Epithelial cell of proximal tubule (primary cell): ENCODE results near the gene KIFAP3. TPM values are rescaled to one million over a fixed set of nuclear protein-coding genes. Genes with fewer than 3 reads are reported as not detected.

Source experiments
- DNase-seq: peaks from one replicate; pipeline ENCODE4 v3.0.0-alpha.2; 2011; ENCODE audit warnings: low read depth
- H3K4me3 ChIP-seq: 2 replicates; pipeline ENCODE4 v1.5.1; 2011; ENCODE audit warnings: low read depth, mild to moderate bottlenecking, low read length
- total RNA-seq: library from RNA; depleted of rRNA; stranded (reverse); fragments of >200 nt; gene quantifications from 2 replicates; pipeline ENCODE4 v1.2.3, GENCODE V29; 2015
- TF ChIP-seq, protein P1 (sequence below): conservative IDR thresholded peaks from 2 replicates; pipeline ENCODE4 v1.5.1; 2012; ENCODE audit warnings: low read depth, mild to moderate bottlenecking, low read length

KIFAP3 gene
- total RNA-seq, 1 donor from 2014 or later: 15.7 TPM

DNA sequence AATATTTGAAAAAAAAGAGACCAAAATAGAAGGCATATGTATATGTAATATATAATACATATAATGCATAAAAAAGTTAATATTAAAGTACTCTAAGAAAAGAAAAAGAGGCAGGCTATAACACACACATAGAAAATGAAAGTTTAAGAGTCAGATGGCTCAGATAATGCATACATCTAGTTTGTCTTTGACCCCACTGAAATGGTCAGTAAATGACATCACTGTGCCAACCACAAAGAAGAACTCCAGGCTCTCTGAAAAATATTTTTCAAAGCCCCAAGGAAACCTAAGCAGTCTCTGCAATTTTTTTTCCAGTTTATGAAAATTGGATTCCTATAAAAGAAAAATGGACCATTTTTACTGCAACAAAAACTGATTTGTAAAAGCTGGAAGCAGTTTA is 125.4 kb downstream of the KIFAP3 start:
- no peak for DNase-seq
- H3K4me3 ChIP-seq: no peak overlapping the region
- TF ChIP-seq, protein P1, sequence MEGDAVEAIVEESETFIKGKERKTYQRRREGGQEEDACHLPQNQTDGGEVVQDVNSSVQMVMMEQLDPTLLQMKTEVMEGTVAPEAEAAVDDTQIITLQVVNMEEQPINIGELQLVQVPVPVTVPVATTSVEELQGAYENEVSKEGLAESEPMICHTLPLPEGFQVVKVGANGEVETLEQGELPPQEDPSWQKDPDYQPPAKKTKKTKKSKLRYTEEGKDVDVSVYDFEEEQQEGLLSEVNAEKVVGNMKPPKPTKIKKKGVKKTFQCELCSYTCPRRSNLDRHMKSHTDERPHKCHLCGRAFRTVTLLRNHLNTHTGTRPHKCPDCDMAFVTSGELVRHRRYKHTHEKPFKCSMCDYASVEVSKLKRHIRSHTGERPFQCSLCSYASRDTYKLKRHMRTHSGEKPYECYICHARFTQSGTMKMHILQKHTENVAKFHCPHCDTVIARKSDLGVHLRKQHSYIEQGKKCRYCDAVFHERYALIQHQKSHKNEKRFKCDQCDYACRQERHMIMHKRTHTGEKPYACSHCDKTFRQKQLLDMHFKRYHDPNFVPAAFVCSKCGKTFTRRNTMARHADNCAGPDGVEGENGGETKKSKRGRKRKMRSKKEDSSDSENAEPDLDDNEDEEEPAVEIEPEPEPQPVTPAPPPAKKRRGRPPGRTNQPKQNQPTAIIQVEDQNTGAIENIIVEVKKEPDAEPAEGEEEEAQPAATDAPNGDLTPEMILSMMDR: no peak

DNA sequence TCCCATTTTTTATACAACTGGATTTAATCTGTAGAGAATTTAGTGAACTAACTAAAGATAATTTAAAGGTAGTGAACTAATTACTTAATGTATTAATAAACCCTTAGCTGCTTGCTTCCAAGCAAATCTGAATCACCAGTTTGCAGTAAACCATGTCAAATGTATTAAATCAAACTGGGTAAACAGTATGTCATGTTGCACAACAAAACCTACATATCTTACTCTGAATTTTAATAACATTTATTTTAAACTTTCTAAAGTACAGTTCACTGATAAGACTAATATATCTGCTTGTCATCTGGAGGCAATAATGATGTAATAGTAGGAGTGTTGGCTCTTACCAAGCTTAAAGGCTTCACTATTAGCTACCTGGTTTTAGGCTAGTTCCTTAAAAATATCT is 128.3 kb downstream of the KIFAP3 start:
- DNase-seq: no peak
- no peak overlapping the region for H3K4me3 ChIP-seq
- TF ChIP-seq, protein P1: no peak

DNA sequence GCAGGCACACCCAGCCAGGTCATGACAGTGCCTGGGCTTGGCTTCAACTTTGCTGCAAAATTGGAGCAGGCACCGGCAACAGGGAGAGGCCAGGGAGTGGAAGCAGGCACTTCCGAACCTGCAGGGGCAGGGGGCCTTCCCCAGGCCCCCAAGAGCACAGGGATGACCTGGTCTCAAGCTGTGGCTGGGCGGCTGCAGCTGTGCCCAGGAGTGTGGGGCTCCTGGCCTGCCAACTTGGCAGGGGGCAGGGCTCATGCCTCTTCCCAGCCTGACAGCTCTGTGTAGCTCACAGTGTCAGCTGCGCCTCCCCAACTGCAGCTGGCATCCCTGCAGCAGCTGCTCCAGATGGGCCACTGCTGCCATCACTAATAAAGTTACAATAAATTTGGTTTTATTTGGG is 129.3 kb downstream of the KIFAP3 start:
- no peak for DNase-seq
- TF ChIP-seq, protein P1: no peak
- no peak overlapping the region for H3K4me3 ChIP-seq

DNA sequence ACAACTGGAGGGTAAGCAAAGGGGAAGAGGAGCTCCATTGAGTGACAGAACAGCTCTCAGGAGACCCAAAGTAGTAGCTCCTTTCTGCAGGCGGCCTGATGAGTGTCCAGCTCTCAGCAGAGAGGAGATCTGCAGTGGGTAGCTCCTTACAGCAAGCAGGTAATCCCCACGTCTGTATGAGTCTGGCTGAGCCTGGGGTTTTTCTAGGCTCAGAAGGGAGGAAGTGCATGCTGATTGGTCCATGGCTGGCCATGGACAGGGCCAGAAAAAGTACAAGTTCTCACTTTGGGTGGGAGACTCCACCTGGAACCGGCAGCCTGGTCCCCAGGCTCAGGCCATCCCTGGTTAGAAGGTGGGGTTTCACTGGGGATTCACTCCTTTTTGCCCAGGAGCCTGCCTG is 129.9 kb downstream of the KIFAP3 start:
- TF ChIP-seq, protein P1: no peak
- no peak overlapping the region for H3K4me3 ChIP-seq
- no peak for DNase-seq

DNA sequence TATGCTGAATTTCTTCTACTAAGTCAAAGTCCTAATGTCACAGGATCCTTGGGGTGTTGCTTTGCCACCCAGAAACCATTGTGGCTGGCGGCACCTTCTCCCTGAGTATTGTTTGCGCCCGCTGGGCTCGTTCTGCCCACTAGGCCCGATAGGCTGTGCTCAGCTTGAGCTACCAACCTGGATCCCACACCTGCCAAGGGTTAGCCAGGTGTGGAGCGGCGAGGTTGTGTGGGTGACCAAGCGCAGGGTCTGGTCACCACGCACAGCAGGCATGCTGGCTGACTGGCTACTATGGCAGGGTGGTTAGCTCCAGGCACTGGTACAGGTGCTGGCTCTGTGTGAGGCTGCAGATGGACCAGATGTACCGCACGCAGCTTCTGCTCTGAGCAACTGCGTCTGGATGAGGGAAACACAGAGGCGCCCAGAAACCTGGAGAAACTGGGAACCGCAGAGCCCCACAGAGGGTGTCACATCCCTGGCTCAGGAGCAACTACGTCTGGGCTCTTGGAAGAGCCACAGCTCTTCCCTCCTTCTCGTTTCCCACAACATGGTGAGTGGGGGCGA is 130.4 kb downstream of the KIFAP3 start:
- TF ChIP-seq, protein P1: no peak
- no peak for DNase-seq

DNA sequence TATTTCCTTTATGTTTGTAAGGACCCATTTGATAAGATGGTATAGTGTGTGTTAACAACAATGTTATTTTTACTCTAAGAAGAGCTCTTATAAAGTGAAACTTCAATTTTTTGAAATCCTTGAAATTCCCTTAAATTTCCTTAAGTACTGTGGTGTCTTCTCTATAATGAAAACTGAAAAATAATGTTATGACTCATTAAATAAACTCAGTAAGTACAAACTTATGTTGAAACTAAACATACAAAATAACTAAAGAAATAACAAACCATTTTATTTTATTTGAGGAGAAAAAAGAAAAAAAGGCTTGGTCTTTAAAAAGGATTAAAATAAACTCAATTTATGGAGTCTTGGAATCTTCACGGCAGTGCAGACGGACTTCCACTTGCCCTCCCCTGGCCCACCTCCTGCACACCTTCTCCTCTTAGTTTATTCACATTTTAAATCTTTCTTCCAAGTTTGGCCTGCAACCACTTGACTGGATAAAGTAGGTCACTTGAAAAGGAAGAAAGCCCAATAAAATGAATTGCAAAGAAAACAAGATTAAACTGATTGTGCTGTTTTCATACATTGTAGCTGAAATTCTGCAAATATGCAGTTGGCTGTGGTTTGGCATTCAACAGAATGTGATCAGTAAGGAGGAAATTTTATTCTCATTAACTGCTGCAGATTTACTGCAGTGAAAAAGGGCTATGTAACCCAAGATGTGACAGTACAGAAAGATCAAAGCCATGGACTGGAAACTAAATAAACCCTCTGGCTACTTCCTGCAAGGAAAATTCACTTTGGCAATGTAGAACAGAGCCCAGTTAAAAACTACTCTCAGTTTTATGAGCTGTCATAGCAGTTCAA is 132.3 kb downstream of the KIFAP3 start:
- TF ChIP-seq, protein P1: no peak
- DNase-seq: no peak

More for the DNA sequence above, 130.4 kb downstream of the KIFAP3 start:
- H3K4me3 ChIP-seq: no peak overlapping the region

More for the DNA sequence above, 132.3 kb downstream of the KIFAP3 start:
- no peak overlapping the region for H3K4me3 ChIP-seq
